Astrocyte of the spinal cord (primary cell): ENCODE data around the gene DOCK11.
"Not testable (repeated sequence)": the region's sequence is repeated elsewhere in the genome, so short reads cannot be mapped to it uniquely, and the experiment has no call there.

ENCODE experiments used
- DNase-seq: peaks from one replicate; pipeline ENCODE4 v3.0.0; 2011; ENCODE audit warnings: low read depth, low spot score
- H3K4me3 ChIP-seq: 2 replicates; pipeline ENCODE4 v1.5.1; 2011; ENCODE audit warnings: low read depth, mild to moderate bottlenecking, low read length, moderate library complexity
- CTCF ChIP-seq: IDR thresholded peaks from 2 replicates; pipeline ENCODE4 v1.5.1; 2012; ENCODE audit warnings: low read depth, mild to moderate bottlenecking, low read length, inconsistent platforms
- in situ Hi-C: cut with HindIII; loops from 2 replicates; pipeline ENCODE4 v1.10.0; 2017; ENCODE audit warnings: low sequenced_read_pairs

Gene DOCK11

GRCh38 chrX:118714521-118714920 lies 218.9 kb downstream of the DOCK11 start:
- no peak for DNase-seq
- in situ Hi-C loops, result no loop called here
- no peak for TF ChIP-seq CTCF
- H3K4me3 ChIP-seq, result no peak overlapping the region

- in situ Hi-C loops, H3K4me3 ChIP-seq: not testable (repeated sequence)
Measured at GRCh38 chrX:118715917-118716316, 220.3 kb downstream of the DOCK11 start.

GRCh38 chrX:118716833-118717232 lies 221.2 kb downstream of the DOCK11 start:
- in situ Hi-C loops, result not testable (repeated sequence)

More at GRCh38 chrX:118715917-118716316, 220.3 kb downstream of the DOCK11 start:
- DNase-seq, result not testable (repeated sequence)

GRCh38 chrX:118717678-118718391 lies 222.2 kb downstream of the DOCK11 start:
- no peak for TF ChIP-seq CTCF
- in situ Hi-C loops, result no loop called here
- DNase-seq, result no peak
- no peak overlapping the region for H3K4me3 ChIP-seq

More at GRCh38 chrX:118716833-118717232, 221.2 kb downstream of the DOCK11 start:
- not testable (repeated sequence) for H3K4me3 ChIP-seq, DNase-seq

GRCh38 chrX:118718737-118719136 lies 223.1 kb downstream of the DOCK11 start:
- no peak overlapping the region for H3K4me3 ChIP-seq
- in situ Hi-C loops, result no loop called here
- no peak for TF ChIP-seq CTCF
- no peak for DNase-seq

GRCh38 chrX:118720058-118720707 lies 224.6 kb downstream of the DOCK11 start:
- in situ Hi-C loops, result no loop called here
- no peak overlapping the region for H3K4me3 ChIP-seq
- no peak for TF ChIP-seq CTCF
- DNase-seq, result no peak

GRCh38 chrX:118723376-118723775 lies 227.8 kb downstream of the DOCK11 start:
- no peak overlapping the region for H3K4me3 ChIP-seq
- no peak for TF ChIP-seq CTCF
- DNase-seq, result no peak
- in situ Hi-C loops, result no loop called here
